ENCODE measurements around the gene KDM4C.

The KDM4C gene

DNA sequence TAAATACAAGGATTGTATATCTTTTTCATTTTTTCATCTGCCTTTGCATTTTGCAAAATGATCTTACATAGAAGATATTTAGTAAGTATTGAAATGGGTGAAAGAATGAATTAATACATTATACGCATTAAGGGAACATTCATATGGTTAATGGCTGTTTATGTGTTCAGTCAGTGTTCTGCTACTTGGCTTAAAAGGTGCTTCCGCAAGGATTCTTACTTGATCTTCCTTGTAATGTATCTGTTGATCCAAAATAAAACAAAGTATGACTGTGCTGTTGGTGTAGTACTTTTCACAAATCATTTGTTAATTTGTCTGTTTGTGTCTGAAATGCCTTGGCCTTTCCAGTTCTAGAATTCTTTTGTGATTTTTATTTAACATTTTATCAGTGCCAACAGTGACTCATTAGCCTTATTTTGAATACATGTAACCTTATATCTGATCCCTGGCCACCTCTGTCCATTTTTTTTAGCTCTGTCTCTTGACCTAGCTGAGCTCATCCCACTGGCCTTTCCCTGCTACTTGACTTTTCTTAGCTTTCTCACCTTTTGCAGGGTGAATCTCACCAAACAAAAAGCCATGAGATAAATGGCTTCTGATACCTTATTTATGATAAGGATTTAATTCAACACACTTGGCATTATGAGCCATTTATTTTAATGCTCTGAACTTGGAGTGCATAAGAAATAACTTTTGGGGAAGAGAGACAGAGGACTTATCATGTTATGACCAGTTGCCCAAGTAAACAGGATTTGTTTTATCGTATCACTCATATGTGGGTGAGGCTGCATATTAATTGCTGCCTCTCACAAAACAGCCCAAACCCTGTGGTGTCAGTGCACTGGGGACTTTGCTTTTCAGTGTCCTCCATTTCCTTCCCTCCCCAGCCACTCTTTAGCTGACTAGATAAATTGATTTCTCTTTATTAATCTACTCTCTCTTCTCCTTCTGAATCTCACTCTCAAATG lies 340.3 kb downstream of the KDM4C start:
- DNase-seq (ENCODE audit: low spot score), result no peak

DNA sequence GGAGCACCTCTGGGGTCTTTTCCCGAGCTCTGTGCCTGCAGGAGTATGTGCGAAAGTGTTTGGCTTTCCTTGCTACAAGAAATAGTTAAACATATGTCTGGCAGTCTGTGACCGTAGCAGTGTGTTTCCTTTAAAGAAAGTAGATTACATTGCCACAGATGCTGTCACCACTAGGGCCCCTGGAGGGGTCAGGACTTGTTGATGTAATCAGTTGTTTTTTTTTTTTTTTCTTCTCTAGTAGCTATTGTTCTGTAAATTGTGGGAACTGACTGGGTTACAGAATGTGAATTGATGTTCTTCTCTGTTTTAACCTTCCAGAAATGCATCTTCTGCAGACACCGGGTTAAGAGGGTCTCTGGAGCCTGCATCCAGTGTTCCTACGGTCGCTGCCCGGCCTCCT lies 345.6 kb downstream of the KDM4C start:
- DNase-seq (ENCODE audit: low spot score), result no peak

DNA sequence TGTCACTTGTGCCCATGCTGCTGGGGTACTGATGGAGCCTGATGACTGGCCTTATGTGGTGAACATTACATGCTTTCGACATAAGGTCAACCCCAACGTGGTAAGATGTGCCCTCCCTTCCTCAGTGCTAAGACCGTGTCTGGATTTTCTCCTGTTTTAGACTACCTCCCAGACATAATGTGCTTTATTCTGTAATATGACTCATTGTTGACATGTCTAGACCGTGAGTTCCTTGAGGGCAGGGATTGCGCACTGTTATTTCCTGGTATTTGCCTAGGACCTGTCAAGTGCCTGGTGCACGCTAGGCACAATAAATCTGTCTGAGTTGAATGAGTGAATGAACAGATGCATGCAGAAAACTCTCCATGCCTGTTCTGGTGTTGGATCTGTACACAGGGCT lies 346.0 kb downstream of the KDM4C start:
- DNase-seq (ENCODE audit: low spot score), result peak; percentile 38

DNA sequence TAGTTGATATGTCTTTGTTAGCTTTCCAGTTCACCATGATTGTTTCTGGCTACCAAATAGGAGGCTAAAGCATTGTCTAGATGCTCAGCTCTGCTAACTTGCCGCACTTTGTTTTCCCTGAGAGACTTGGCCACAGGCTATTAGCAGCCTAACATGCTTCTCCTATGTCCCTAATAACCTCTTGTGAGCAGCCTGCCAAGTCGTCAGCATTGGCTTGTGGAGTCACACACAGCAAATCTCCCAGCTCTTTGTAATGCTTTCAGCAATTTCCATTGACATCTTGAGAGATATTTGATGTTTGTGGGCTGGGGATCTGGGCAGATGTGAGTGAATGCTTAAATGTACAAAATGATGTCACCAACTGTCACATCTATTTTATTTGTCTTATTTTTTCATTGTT lies 346.9 kb downstream of the KDM4C start:
- no peak for DNase-seq (ENCODE audit: low spot score)

DNA sequence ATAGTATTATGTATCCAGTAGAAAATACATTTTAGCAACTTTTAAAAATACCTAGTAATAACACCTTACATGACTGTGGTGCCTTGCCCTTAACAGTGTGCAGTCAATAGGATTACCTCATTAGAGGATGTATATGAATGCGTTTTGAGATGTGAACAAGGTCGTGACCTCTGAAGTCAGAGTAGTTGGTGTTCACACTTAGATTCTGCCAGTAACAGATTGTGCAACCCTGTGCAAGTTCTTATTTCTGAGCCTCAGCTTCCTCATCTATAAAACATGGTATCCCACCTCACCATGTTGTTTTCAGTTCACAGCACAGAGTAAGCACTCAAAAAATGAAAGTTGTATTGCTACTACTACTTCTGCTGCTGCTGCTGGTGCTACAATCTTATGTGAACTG lies 347.3 kb downstream of the KDM4C start:
- DNase-seq (ENCODE audit: low spot score), result no peak

DNA sequence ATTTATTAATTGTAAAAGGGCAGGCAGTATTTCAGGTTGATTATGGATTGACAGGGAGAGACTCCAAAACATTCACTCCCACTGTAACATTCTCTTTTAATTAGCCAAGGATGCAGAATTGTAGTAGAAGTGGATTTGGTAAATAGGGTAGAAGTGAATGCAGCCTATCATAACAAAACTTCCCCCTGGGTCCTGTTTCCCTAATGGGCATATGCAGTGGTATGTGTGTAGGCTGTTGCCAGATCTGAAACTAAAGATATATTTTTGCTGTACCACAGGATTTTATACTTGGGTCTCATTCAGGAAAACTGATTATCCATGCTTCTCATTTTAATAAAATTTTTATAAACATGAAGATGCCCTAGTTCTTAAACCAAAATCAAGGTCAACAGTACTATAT lies 351.2 kb downstream of the KDM4C start:
- DNase-seq (ENCODE audit: low spot score), result no peak

DNA sequence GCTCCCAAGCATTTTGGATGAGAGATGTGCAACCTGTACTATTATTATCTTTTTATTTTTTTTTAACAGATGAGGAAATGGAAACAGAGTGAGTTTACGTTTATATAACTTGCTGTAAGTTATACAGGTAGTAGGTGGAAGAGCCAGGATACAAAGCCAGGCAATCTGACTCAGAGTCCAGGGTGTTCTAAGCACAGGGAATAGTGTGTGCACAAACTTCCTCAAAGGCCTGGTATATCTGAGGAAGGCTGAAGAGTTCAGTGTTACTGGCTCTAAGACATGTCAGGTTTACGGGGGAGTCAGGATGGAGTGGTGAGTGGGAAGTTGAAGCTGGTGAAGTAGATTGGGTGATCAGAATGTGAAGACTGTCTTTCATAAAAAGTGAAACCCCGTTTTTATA lies 353.6 kb downstream of the KDM4C start:
- no peak for DNase-seq (ENCODE audit: low spot score)

DNA sequence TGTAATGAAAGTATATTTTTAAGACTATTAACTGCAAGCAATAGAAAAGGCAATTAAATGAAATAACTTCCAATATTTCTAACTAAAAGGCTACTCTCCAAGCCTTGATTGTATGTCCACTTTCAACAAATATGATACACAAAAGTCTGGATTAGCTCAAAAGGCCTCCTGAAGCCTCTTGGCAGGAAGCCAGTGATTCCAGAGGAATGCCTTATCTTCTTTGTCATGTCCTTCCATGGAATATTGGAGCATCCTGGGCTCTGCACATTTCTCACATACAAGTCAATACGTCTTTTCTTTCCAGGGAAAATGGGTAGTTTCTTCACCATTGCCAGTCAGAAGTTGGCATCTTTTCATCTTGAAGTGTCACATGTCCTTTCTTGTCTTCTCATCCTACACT lies 357.8 kb downstream of the KDM4C start:
- DNase-seq (ENCODE audit: low spot score), result no peak

DNA sequence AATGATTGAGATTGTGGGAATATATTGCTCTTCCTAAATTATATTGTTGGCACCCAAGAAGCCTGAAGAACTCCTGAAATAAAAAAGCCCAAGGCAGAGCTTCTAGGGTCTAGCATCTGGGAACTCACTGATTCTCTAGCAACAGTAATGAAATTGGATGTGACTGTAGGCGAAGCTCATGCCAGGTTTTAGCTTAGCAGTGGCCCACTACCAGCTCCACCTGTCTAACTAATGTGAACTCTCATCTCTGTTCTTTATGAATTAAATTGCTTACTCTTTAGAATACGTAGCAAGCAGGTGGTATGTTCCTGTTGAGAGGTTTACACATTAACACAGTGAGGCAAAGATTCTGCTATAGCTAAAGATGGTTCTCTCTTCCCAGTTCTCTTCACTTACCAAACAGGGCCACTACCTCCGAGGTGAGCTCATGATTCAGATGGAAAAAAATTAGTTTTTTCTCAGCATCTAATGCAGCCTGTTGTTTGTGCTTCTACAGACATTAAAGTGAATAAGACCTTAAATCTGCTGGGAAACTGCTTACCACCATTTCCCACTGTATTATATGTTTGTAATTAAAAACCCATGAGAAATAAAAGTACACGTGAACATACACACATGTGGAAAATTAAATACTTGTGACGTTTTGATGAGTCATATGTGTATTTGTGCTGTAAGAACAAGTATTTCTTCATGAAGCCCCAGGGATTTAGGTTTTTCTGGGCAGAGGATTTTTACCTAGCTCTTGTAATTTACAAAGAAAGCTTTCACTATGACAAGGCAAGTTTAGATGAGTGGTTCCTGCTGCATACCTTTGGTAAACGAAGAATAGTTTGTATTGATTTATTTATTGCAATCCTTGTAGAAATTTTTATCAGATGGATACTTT lies 360.1 kb downstream of the KDM4C start:
- DNase-seq (ENCODE audit: low spot score), result no peak

DNA sequence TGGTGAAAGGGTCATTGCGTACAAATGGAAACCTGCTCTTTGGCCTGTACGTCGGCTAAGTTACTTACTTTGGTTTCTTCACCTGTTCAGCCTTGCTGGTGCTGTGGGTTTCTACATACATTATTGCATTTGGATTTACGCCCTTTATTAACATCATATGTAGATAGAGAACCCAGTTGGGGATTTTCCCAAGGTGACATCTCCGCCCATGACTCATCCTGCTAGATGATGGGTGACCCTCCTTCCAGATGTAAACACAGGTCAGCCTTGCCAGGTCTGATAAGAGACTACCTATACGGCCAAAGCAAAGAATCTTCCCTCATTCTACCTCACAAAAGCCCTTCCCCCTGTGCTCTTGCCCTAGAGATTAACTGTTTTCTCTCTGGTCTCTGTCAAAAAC lies 360.9 kb downstream of the KDM4C start:
- peak; percentile 12 for DNase-seq (ENCODE audit: low spot score)

DNA sequence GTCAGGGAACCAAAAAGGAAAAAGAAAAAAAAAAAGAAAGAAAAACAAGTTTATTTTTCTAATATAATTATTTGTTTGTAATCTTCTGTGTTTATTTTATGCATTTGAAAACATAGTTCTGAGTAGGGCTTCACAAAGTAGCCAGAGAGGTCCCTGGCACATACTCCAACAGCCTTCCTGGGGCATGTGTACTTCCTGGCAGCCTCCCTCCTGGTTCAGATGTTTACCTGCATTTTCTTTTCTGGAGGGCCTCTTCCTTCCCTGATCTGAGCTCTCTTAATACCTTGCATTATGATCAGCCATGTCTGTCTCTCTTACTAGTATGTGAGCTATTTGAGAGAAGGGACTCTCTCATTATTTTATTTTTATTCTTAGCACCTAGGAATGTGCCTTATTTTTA lies 361.8 kb downstream of the KDM4C start:
- no peak for DNase-seq (ENCODE audit: low spot score)

DNA sequence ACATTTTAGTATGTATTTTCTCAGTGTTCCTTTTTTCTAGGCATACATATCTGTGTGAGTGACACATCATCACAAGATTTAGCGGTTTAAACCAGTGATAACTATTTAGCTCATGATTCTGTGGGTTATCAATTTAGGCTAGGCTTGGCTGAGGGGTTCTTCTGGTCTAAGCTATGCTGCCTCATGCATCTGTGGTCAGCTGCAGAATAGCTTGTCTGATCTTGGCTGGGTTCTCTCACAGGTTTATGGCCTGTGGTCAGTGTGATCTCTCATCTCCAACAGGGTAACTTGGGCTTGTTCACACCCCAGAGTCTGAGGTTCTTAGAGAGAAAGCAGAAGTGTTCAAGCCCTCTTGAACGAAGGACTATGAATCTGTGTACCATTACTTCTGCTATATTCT lies 363.3 kb downstream of the KDM4C start:
- DNase-seq (ENCODE audit: low spot score), result peak; percentile 54

DNA sequence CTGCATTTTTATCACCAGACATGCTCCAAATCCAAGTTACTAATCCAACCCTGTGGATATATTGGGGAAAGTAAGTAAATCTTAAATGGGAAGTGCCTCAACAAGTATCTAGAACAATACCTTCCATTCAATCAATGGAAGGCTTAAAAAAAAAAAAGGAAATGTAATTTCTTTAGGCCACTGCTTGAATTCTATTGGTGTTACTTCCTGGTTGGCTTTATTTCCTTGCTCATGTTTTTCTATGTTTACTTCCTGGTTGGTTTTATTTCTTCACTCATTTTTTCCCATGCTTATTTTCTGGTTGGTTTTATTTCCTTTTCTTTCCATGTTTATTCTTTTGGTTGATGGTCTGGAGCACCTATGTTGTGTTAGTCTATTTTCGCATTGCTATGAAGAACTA lies 363.9 kb downstream of the KDM4C start:
- DNase-seq (ENCODE audit: low spot score), result peak; percentile 43

DNA sequence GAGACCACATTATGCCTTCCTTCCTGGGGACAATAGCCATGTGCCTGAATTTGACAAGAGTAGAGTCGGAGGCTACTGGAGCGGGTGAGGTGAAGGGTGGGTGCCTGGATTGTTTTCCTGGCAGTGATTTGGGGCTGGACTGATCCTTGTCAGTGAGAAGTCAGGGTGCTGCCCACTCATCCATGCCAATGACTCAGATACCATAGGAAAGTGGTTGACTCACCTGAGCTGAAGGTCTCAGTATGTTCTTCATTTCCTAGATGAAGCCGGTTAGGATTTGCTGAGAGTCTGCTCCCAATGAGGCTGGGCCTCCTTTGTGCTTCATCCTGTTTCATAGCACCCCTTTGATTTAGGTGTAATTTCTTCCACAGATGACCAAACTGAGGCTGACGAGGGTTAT lies 366.0 kb downstream of the KDM4C start:
- peak; percentile 92 for DNase-seq (ENCODE audit: low spot score)

DNA sequence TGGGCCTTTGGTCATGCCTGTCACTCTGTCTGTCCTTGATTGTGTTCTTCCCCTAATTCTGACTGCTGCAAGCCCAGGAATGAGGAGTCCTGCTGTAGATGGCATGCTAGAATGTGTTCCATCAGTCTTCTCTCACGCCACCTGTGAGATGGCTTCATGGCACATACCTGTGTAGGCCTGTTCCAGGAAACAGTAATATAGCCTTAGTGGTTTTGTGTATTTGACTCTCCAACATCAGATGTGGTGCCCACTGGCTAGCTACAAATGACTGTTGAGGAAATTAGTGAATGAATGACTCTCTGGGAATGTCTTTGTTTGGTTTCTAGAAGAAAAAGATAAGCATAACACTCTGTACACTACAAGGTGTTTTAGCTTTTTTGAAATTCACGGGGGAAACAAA lies 367.5 kb downstream of the KDM4C start:
- DNase-seq (ENCODE audit: low spot score), result peak; percentile 45

DNA sequence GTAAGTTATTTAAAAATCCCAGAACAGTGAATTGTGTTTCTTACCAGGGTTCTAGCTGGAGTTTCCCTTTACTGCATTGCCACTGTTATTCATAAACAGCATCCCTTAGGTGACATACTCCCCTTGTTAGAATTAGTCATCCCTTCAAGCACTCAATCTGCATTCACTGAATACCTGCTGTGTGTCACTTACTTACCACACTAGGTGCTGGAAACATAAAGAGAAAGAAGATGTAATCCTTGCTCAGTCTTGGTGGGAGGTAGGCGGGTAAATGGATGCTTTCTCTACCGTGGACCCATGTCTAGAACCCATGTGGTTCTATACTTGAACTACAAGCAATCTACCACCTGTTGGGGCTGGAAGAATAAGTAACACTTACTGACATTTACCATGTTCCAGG lies 371.6 kb downstream of the KDM4C start:
- peak; percentile 93 for DNase-seq (ENCODE audit: low spot score)

DNA sequence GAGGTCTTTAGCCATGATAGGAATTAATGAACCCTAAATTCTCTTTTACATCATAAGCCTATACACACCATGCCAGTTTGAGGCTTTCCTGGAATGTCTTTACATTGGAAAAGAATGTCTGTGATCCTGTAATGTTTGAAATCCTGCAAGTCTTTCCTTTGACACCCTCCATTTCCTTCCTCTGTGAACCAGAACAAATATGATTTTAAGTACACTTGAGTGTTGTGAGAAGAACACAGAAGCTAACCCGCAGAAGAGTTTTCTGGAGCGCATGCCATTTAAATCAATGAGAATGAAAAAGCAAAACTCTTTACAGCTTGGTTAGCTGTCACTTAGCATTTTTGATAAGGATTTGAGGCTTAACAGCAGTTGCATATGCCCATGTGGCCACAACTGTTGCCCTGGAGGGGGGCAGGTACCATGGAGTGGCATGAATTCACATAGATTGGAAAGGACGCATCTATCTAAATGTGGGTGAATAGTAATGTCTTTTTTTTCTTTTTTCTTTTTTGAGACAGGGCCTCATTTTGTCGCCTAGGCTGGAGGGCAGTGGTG lies 372.6 kb downstream of the KDM4C start:
- DNase-seq (ENCODE audit: low spot score), result peak; percentile 20

DNA sequence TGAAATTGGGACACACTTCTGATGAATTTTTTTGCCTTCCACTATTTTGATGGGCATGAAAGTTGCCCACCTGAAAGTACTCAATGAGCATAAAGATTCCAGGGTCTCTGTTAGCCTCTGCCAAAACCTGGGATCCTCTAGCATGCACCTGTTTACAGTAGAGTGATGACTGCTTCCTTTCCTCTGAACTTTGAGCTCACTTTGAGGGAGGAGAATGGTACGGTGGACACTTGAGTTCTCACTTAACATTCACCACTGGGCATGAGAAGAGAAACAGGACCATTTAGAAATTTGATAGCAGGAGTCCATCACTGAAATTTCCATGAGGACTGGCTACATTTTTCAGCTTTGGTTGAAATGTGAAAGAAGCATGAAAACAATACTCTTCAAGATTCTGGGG lies 374.8 kb downstream of the KDM4C start:
- no peak for DNase-seq (ENCODE audit: low spot score)

DNA sequence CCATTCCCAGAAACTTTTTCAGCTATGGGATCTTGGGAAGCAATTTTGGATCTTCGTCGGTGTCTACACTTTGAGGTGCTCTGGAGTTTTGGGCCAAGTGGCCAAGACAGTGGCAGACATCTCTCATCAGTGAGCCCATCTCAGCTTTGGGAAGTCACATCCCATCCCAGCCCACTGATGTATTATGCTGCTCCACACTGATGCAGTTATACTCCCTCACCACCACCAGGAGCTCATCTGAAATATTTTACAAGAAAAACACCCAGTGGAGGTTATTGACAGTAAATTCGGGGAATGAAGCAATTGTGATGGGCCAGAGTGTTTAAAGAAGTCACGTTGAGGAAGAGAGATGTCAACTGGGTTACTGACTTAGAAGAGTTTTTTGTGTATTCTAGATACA lies 378.0 kb downstream of the KDM4C start:
- no peak for DNase-seq (ENCODE audit: low spot score)

DNA sequence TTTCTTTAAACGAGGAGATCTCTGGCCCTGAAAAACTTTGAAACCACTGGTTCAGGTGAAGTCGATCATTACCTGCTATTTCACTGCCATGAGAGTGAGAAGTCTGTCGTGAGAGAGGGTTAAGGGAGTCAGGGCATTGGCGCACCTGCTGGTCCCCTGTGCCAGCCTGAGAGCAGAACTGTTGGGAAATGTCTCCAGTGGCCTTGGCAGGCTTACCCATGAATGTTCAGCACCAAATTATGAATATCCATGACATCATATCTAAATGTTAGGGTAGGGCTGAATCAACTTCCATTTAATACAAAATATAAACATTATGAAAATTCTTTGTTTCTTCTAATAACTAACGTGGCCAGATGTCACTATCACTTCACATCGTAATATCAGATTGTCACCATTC lies 379.3 kb downstream of the KDM4C start:
- DNase-seq (ENCODE audit: low spot score), result no peak

DNA sequence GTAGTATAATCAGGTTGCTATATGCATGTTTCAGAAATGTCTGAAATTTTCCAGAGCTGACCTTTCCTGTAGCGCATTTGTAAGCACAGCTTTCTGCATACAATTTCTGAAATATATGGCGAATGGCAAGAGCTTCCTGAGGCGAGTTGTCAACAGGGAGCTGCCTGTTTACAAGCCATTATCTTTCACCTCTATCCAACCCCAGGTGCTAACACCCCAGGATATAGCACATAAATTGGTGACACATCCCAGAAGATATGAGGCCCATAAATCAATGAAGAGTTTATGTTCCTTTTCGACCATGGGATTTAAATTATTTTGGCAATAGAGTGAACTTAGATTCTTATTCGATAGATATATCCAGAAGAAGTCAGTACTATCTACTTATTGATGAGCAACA lies 379.8 kb downstream of the KDM4C start:
- no peak for DNase-seq (ENCODE audit: low spot score)

DNA sequence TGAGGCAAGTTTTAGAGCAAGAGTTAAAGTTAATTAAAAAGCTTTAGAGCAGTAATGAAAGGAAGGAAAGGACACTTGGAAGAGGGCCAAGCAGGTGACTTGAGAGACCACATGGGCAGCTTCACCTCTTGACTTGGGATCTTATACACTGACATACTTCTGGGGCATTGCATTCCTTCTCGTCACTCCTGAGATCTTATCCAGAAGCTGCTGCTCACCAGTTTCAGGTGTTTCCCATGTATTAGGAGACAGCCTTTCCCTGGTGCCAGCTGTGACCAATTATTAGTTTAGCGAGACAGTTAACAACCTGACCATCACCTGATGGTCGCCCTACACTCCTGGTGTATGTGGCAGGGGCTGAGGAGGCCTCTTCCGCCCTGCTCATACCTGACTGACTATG lies 382.1 kb downstream of the KDM4C start:
- DNase-seq (ENCODE audit: low spot score), result no peak

DNA sequence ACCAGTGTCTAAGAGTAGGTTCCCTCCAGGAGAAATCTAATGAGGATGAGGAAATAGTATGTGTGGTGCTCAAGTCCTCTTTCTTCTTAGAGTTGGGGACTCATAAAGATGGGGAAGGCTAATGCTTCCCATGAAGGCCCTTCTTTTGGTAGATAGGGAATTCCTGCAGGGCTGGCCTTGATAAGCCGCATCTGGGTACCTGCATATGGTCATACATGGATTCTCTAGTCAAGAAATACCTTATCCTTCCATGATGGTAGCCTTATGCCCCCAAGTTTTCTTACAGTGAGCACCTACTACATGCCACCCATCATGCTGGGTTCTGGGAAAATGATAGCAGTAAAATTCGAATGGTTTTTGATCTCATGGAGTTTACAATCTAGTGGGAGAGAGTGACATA lies 382.6 kb downstream of the KDM4C start:
- no peak for DNase-seq (ENCODE audit: low spot score)

Measured in kidney tubule cell (primary cell).